ENCODE results near the gene GLIS1.

The GLIS1 gene

DNA sequence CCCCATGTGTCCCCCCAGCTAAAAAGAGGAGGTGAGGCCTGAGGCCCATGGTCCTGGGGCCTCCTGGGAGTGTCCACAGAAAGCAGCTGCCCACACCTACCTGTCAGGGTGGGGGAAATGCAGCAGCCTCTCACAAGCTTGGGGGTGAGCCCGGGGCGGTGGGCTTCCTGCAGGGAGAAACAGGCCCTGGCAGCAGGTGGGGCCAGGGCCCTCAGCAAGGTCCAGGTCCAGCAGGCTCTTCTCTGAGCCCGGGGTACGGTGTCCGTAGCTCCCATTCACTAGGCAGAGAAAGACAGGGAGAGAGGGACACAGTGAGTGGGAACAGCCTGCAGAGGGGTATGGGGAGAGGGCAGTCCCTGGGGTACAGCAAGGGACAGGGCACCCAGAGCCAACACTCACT lies 139.0 kb downstream of the GLIS1 start:
- H3K27ac ChIP-seq, result no peak overlapping the region
- TF ChIP-seq, protein P1, sequence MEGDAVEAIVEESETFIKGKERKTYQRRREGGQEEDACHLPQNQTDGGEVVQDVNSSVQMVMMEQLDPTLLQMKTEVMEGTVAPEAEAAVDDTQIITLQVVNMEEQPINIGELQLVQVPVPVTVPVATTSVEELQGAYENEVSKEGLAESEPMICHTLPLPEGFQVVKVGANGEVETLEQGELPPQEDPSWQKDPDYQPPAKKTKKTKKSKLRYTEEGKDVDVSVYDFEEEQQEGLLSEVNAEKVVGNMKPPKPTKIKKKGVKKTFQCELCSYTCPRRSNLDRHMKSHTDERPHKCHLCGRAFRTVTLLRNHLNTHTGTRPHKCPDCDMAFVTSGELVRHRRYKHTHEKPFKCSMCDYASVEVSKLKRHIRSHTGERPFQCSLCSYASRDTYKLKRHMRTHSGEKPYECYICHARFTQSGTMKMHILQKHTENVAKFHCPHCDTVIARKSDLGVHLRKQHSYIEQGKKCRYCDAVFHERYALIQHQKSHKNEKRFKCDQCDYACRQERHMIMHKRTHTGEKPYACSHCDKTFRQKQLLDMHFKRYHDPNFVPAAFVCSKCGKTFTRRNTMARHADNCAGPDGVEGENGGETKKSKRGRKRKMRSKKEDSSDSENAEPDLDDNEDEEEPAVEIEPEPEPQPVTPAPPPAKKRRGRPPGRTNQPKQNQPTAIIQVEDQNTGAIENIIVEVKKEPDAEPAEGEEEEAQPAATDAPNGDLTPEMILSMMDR (conservative IDR thresholded peaks at IDR 0.05), result no peak
- TF ChIP-seq ZFX (IDR thresholded peaks at IDR 0.05), result no peak

DNA sequence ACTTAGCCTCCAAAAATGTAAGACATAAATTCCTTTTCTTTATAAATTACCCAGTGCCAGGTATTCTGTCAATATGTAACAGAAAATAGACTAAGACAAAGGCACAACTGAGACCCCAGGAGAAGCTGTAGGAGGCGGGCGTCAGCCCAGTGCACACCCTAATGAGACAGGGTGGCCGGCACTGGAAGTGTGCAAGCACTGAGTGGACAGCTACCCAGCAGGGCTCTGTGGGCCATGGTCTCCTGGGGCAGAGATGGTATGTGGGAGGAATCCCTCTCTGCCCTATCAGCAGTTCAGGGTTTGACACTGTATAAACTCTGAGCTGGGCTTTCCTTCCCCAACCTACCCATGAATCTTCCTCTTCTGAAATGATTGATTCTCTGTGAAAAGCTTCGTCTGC lies 139.5 kb downstream of the GLIS1 start:
- no peak overlapping the region for H3K27ac ChIP-seq
- TF ChIP-seq, protein P1 (conservative IDR thresholded peaks at IDR 0.05), result no peak

DNA sequence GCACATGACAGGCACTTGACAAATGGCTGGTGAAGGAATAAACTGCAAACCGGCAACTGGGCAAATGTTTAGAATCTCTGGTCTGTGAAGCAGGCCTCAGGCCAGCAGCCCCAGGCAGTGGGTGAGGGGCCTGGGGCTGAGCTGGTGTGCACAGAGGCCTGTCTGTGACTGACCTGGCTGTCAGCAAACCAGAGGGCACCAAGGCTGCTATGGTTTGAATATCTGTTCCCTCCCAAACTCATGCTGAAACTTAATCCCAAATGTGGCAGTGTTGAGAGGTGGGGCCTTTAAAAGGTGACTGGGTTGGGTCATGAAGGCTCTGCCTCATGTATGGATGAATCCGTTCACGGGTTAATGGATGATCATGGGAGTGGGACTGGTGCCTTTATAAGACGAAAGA lies 140.0 kb downstream of the GLIS1 start:
- H3K27ac ChIP-seq, result no peak overlapping the region
- TF ChIP-seq ZFX (IDR thresholded peaks at IDR 0.05), result no peak
- TF ChIP-seq, protein P1 (conservative IDR thresholded peaks at IDR 0.05), result no peak

DNA sequence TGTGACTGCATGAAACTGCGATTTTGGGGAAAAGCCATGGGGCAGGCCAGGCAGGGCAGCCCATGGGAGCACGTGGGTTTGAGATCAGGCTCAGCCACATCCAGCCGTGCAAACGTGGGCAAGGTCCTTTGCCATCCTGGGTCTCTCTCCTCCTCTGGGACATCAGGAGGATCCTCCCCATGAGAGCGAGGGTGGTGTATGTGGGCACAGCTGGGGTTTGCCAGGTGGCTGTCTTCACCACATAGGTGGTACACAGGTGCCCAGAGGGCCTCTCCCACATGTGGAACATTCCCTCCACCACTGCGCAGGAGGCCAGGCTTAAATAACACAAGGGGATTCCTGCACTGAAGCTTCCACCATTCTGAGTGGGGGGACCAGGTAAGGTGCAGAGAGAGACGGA lies 143.1 kb downstream of the GLIS1 start:
- no peak overlapping the region for H3K27ac ChIP-seq
- TF ChIP-seq ZFX (IDR thresholded peaks at IDR 0.05), result no peak
- TF ChIP-seq, protein P1 (conservative IDR thresholded peaks at IDR 0.05), result no peak

DNA sequence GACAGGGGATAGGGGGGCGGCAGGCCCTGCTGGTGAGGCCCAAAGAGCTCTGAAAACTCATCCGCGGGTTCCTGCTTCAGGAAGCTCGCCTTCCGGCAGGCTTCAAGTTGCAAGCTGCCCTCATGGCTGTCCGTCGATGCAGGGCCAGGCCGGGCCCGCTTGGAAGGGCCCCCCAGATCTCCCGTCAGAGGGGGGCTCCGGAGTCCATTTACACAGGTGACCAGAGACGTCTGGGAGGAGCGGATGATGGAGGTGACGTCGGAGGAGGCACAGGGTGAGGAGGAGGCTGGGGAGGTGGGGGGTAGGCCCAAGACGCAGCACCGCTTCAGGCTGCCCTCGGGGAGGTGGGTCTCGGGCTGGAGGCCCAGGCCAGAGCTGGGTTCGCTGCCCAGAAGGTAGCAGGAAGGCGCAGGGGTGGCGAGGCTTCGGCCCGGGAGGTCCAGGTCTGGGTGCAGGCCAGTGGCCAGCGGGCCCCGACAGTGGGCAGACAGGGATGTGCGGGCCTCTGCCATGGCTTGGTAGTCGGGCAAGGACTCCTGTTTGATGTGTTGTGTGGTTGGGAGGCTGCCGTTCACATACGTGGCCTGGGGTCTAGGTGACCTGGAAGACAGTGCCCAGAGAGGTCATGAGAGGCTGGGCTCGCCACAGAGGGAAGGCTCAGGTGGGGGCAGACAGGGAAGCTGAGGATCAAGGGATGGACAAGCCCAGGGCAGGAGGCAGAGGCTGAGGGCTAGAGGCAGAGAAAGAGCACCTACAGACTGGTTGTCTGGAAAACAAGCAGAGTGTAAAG lies 144.4 kb downstream of the GLIS1 start:
- no peak for TF ChIP-seq ZFX (IDR thresholded peaks at IDR 0.05)
- TF ChIP-seq, protein P1 (conservative IDR thresholded peaks at IDR 0.05), result no peak
- no peak overlapping the region for H3K27ac ChIP-seq

DNA sequence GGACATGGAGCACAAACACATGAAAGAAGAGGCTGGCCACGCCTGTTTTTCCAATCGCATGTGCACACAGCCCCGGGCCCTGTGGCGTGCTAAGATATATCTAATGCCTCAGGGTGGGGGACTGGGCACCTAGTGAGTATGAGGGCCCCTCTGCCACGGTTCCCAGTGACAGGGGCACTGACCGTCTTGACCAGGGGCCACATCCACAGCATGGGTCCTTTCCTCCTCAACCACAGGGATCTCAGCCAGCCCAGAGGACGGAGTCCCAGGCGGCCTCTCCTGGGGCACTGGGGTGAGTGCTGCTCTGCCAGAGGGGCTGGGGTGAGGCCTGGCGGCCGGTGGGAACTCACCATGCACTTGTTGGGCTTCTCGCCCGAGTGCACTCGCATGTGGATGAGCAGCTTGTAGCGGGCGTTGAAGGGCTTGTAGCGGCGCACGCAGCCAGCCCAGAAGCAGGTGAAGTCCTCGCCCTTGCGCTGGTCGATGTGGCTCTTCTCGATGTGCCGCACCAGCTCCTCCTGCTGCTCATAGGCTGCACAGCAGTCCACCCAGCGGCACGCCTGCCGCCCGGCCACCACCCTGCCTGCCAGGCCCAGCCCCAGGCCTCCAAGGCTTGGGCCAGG lies 145.1 kb downstream of the GLIS1 start:
- no peak overlapping the region; the same call in 1 of the 2 replicates for H3K27ac ChIP-seq
- TF ChIP-seq, protein P1 (conservative IDR thresholded peaks at IDR 0.05), result no peak
- TF ChIP-seq ZFX (IDR thresholded peaks at IDR 0.05), result no peak

DNA sequence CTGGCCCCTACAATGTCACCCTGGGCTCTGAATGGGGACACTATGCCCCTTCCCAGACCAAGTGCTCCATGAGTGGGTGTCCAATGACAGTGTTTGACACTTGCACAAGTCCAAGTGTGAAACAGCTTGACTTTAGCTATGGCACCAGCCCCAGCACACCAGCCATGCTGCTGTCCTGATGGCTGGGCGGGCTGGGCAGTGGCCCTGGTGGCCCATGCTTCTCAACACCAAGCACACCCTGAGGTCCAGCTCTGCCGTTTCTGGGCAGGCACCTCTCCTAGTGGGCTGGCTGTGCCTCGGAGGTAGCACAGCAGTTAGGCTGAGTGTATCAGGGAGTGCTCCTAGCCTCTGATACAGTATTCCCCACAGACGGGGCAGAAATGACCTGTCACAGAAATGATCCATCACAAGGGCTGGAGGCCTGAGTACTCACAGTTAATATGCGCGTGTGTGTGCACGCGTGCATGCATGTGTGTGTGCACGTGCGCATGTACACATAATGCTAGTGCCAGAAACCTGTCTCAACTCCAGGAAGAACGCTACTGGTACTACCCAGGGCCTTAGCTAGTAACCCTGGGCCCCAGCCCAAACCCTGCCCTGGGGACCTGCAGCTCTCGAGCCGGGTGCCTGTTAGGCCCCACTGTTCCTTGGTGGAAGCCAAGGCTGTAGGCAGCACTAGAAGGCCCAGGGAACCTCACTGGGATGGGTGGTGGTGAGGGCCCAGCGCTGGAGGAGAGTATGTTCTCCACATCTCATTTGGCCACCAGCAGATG lies 145.8 kb downstream of the GLIS1 start:
- TF ChIP-seq ZFX (IDR thresholded peaks at IDR 0.05), result no peak
- TF ChIP-seq, protein P1 (conservative IDR thresholded peaks at IDR 0.05), result peak; percentile 53; the same call in 1 of the 2 replicates
- peak overlapping the region; percentile 25; the same call in 1 of the 2 replicates for H3K27ac ChIP-seq
